Fibroblast of villous mesenchyme (primary cell): ENCODE measurements around the gene LRG1. TPM values are rescaled to one million over a fixed set of nuclear protein-coding genes. Genes with fewer than 3 reads are reported as not detected.
"Not testable (repeated sequence)": the region's sequence is repeated elsewhere in the genome, so short reads cannot be mapped to it uniquely, and the experiment has no call there.

Experiments used
- DNase-seq: peaks from one replicate; pipeline ENCODE4 v3.0.0-alpha.2; 2010; ENCODE audit warnings: low read depth
- H3K4me3 ChIP-seq: 2 replicates; pipeline ENCODE4 v1.5.1; 2011; ENCODE audit warnings: low read depth, mild to moderate bottlenecking, low read length
- CTCF ChIP-seq: IDR thresholded peaks from 2 replicates; pipeline ENCODE4 v1.5.1; 2012; ENCODE audit warnings: low read depth, mild to moderate bottlenecking, low read length; ENCODE audit not compliant: insufficient read depth
- total RNA-seq: library from RNA; depleted of rRNA; stranded (reverse); fragments of >200 nt; gene quantifications from 2 replicates; pipeline ENCODE4 v1.2.3, GENCODE V29; 2012

Gene LRG1
- total RNA-seq, 1 donor, result not detected

GRCh38 chr19:4567584-4568071 lies 27.8 kb upstream of the LRG1 start:
- peak; percentile 95 for TF ChIP-seq CTCF
- H3K4me3 ChIP-seq, result no peak overlapping the region
- DNase-seq, result peak; percentile 74

GRCh38 chr19:4566402-4567051 lies 26.7 kb upstream of the LRG1 start:
- DNase-seq, result no peak
- no peak for TF ChIP-seq CTCF
- no peak overlapping the region for H3K4me3 ChIP-seq

GRCh38 chr19:4563562-4563961 lies 23.7 kb upstream of the LRG1 start:
- not testable (repeated sequence) for H3K4me3 ChIP-seq, DNase-seq

- H3K4me3 ChIP-seq, DNase-seq: not testable (repeated sequence)
These were observed 22.2 kb upstream of the LRG1 start for GRCh38 chr19:4562085-4562484.

- no peak within 1 kb of the TSS for H3K4me3 ChIP-seq
- no peak for TF ChIP-seq CTCF
- DNase-seq, result no peak
These were observed 19.7 kb upstream of the LRG1 start, which contains the start of gene SEMA6B for GRCh38 chr19:4559569-4559968. Gene SEMA6B (minus strand): TSS chr19:4559684. CDS start chr19:4558457, 1,227 bp downstream.

GRCh38 chr19:4557971-4558941 lies 18.4 kb upstream of the LRG1 start:
- no peak for DNase-seq
- H3K4me3 ChIP-seq, result no peak overlapping the region
- peak; percentile 94 for TF ChIP-seq CTCF

GRCh38 chr19:4557144-4557970 lies 17.5 kb upstream of the LRG1 start:
- no peak overlapping the region for H3K4me3 ChIP-seq
- no peak for DNase-seq
- peak; percentile 42 for TF ChIP-seq CTCF
